K562 treated with DMSO at 1 percent for 12 hours (cell line): Measurements from ENCODE around the gene MLIP. TPM values are rescaled to one million over a fixed set of nuclear protein-coding genes. Genes with fewer than 3 reads are reported as not detected.

Source experiments
- total RNA-seq: library from RNA; unstranded; fragments of 300-600 nt; gene quantifications from 2 replicates; pipeline ENCODE4 v1.2.3, GENCODE V29; 2022; ENCODE audit not compliant: insufficient read depth

Gene MLIP, protein sequence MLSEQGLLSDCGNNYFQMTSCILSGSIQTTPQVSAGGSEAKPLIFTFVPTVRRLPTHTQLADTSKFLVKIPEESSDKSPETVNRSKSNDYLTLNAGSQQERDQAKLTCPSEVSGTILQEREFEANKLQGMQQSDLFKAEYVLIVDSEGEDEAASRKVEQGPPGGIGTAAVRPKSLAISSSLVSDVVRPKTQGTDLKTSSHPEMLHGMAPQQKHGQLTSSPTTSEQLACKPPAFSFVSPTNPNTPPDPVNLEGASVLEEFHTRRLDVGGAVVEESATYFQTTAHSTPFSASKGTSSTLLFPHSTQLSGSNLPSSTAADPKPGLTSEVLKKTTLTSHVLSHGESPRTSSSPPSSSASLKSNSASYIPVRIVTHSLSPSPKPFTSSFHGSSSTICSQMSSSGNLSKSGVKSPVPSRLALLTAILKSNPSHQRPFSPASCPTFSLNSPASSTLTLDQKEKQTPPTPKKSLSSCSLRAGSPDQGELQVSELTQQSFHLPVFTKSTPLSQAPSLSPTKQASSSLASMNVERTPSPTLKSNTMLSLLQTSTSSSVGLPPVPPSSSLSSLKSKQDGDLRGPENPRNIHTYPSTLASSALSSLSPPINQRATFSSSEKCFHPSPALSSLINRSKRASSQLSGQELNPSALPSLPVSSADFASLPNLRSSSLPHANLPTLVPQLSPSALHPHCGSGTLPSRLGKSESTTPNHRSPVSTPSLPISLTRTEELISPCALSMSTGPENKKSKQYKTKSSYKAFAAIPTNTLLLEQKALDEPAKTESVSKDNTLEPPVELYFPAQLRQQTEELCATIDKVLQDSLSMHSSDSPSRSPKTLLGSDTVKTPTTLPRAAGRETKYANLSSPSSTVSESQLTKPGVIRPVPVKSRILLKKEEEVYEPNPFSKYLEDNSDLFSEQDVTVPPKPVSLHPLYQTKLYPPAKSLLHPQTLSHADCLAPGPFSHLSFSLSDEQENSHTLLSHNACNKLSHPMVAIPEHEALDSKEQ
- not detected in 2 replicates for total RNA-seq

GRCh38 chr6:54111341-54112045 lies at the start of gene MLIP:
MLIP (plus strand) TSS chr6:54111443; CDS start chr6:54111480, 37 bp downstream.

GRCh38 chr6:54308289-54308985 lies 197.2 kb downstream of the MLIP start, which contains the start of gene TINAG:
TINAG (plus strand) TSS chr6:54308441; CDS start chr6:54308551, 110 bp downstream.

Other genes with a start within 250 kb of the MLIP start
- not detected in 2 replicates for gene TINAG, start 197.0 kb downstream of the MLIP start, total RNA-seq